ENCODE measurements around the gene ATXN10.

DNA sequence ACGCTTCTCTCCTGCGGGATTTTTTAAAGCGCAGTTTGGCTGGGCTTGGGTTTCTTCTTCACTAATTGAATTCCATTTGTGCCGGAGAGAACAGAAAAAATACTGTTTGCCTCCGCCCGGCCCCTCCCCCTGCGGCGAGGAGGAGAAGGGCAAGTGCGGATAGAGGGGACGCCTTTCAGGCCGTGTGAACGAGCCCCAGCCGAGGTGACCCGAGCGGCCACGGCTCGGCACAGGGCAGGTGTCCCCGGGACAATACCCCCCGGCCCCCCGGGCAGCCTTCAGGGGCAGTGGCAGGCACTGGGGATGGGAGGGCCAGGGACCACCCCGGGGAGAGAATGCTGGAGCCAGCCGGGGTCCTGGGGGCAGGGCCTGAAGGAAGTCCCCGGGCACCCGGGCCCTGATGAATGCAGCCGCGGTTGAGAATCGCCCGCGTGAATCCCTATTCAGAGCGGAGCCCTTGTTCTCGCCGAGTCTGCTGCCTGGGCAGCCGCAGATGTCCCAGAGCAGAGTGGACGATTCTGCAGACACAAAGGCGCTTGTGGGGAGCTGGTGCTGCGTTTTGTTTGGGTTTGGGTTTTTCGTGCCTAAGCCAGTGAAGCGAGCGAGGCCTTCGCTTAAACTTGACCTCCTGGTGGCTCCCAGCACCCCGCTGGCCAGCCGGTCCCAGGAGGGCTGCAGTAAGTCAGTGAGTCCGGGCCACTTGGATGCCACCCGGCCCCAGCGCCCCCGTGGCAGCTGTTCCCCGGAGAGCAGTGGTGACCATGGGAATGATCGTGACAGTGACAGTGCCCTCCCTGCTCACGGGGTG, 209.3 kb downstream of the ATXN10 start:
- TF ChIP-seq CTCF (IDR thresholded peaks at IDR 0.05) (no peak), EZH2 (IDR thresholded peaks at IDR 0.05; ENCODE audit: borderline replicate concordance, insufficient read depth, low read depth, low read length, poor library complexity, severe bottlenecking) (no peak)
